Caco-2 (cell line): Measurements from ENCODE around the gene TNNI3K. TPM values are rescaled to one million over a fixed set of nuclear protein-coding genes. Genes with fewer than 3 reads are reported as not detected.

Experiments
- BruUV-seq: library from RNA; stranded (reverse); fragments of 400-500 nt; replicated peaks from 2 replicates; lab custom pipeline; 2021; lab: Mats Ljungman, UMichigan
- CTCF ChIA-PET: fragments of 300-600 bp; sonication (Branson Sonifier 250); formaldehyde crosslinking; loops from one replicate; lab custom pipeline; 2022; ENCODE audit warnings: antibody characterized with exemption; lab: Charles Lee
- POLR2A ChIA-PET: fragments of 300-600 bp; sonication (Branson Sonifier 250); formaldehyde crosslinking; loops from one replicate; lab custom pipeline; 2022; ENCODE audit warnings: antibody characterized with exemption; lab: Charles Lee
- DNase-seq, 2 experiments: peaks; one replicate each; pipeline versions ENCODE4 v3.0.0 to v3.0.0-alpha.2; 2020 to 2022
- H3K27me3 ChIP-seq: replicated peaks from 2 replicates; pipeline ENCODE4 v1.6.0; 2011; ENCODE audit warnings: low read length; ENCODE audit not compliant: control insufficient read depth, insufficient read depth
- H3K36me3 ChIP-seq: 2 replicates; pipeline ENCODE4 v1.5.1; 2011; ENCODE audit warnings: low read length; ENCODE audit not compliant: control insufficient read depth, insufficient read depth
- H3K4me1 ChIP-seq: fragments of 250-450 bp; sonication (Bioruptor Pico); 2 replicates; pipeline ENCODE4 v1.5.1; 2020; ENCODE audit warnings: mild to moderate bottlenecking
- H3K4me3 ChIP-seq: 2 replicates; pipeline ENCODE4 v1.5.1; 2011; ENCODE audit warnings: low read depth, mild to moderate bottlenecking, control low read depth, low read length
- H3K9me3 ChIP-seq: fragments of 250-450 bp; sonication (Bioruptor Pico); 2 replicates; pipeline ENCODE4 v1.5.1; 2020; ENCODE audit warnings: mild to moderate bottlenecking, moderate library complexity
- H3K27ac Mint-ChIP-seq: one replicate; pipeline ENCODE4 v1.8.0; 2022; ENCODE audit warnings: mixed read lengths; ENCODE audit not compliant: unreplicated experiment
- H3K27me3 Mint-ChIP-seq: one replicate; pipeline ENCODE4 v1.8.0; 2022; ENCODE audit warnings: mixed read lengths; ENCODE audit not compliant: insufficient read depth, unreplicated experiment
- H3K36me3 Mint-ChIP-seq: one replicate; pipeline ENCODE4 v1.8.0; 2022; ENCODE audit warnings: mild to moderate bottlenecking, mixed read lengths; ENCODE audit not compliant: insufficient read depth, unreplicated experiment
- H3K4me1 Mint-ChIP-seq: one replicate; pipeline ENCODE4 v1.8.0; 2022; ENCODE audit warnings: low read depth, mixed read lengths; ENCODE audit not compliant: unreplicated experiment
- H3K4me3 Mint-ChIP-seq: one replicate; pipeline ENCODE4 v1.8.0; 2022; ENCODE audit warnings: mild to moderate bottlenecking, moderate library complexity, mixed read lengths; ENCODE audit not compliant: unreplicated experiment
- H3K9me3 Mint-ChIP-seq: one replicate; pipeline ENCODE4 v1.8.0; 2022; ENCODE audit warnings: mixed read lengths; ENCODE audit not compliant: unreplicated experiment
- intact Hi-C: fragments of 100-400 bp; cut with micrococcal nuclease; formaldehyde crosslinking; loops from one replicate; pipeline ENCODE4 v1.10.0; 2022; ENCODE audit not compliant: unreplicated experiment
- total RNA-seq: library from RNA; stranded (reverse); gene quantifications from 2 replicates; pipeline ENCODE4 v1.2.3, GENCODE V29; 2022
- TF ChIP-seq, protein P1 (sequence below), 2 experiments: fragments of 200-600 bp in 1 of 2; IDR thresholded peaks; 1 replicate in 1 of 2; 2 replicates in 1 of 2; pipeline versions ENCODE4 v1.5.1 to v1.8.0; 2011 to 2022; ENCODE audit warnings: antibody characterized with exemption in 1 of 2, control low read depth in 1 of 2, inconsistent platforms in 1 of 2, low read depth in 1 of 2, low read length in 1 of 2, mild to moderate bottlenecking in 1 of 2, moderate library complexity in 1 of 2; ENCODE audit not compliant: insufficient read depth in 1 of 2, severe bottlenecking in 1 of 2, unreplicated experiment in 1 of 2

The TNNI3K gene
- total RNA-seq, 1 experiment from 2014 or later = not detected

- H3K9me3 Mint-ChIP-seq = no peaks in the 10 kb centered on the region
- POLR2A ChIA-PET = no interaction called here
- H3K4me3 Mint-ChIP-seq = no peak overlapping the region
- Histone ChIP-seq H3K9me3 (no peaks in the 10 kb centered on the region), H3K27me3 (no peaks in the 10 kb centered on the region), H3K36me3 (no peaks in the 10 kb centered on the region), H3K4me1 (no peaks in the 10 kb centered on the region), H3K4me3 (no peak overlapping the region)
- BruUV-seq = no TSS peak
- no peaks in the 10 kb centered on the region for H3K4me1 Mint-ChIP-seq
- no peak overlapping the region for H3K27ac Mint-ChIP-seq
- no peak for DNase-seq
- intact Hi-C loops = no loop called here
- peaks cover 7% of the 10 kb centered on the region for H3K27me3 Mint-ChIP-seq
- CTCF ChIA-PET = no interaction called here
- no peaks in the 10 kb centered on the region for H3K36me3 Mint-ChIP-seq
- TF ChIP-seq, protein P1, sequence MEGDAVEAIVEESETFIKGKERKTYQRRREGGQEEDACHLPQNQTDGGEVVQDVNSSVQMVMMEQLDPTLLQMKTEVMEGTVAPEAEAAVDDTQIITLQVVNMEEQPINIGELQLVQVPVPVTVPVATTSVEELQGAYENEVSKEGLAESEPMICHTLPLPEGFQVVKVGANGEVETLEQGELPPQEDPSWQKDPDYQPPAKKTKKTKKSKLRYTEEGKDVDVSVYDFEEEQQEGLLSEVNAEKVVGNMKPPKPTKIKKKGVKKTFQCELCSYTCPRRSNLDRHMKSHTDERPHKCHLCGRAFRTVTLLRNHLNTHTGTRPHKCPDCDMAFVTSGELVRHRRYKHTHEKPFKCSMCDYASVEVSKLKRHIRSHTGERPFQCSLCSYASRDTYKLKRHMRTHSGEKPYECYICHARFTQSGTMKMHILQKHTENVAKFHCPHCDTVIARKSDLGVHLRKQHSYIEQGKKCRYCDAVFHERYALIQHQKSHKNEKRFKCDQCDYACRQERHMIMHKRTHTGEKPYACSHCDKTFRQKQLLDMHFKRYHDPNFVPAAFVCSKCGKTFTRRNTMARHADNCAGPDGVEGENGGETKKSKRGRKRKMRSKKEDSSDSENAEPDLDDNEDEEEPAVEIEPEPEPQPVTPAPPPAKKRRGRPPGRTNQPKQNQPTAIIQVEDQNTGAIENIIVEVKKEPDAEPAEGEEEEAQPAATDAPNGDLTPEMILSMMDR (IDR thresholded peaks at IDR 0.05; ENCODE audit: insufficient read depth in 1 of 2, low read depth in 1 of 2, low read length in 1 of 2, severe bottlenecking in 1 of 2, unreplicated experiment in 1 of 2) = no peak
Measured at GRCh38 chr1:74590288-74590687, 355.1 kb downstream of the TNNI3K start.

DNA sequence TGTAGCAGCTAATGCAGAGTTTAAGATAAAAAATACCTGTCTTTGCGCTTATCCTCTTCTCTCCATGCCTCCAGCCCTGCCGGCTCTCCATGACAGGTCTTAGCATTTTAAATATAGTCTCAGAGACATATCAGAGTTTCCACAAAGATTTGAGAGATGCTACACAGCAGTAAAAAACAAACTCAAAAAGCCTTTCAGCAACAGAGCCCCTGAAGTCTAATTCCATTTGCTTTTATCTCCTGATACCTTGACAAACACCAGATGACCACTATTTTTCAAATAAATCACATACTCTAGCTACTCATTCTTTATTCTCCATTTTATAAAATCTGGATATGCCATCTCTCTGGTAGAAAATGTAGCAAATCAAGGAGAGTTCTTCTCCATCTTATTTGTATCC is 356.8 kb downstream of the TNNI3K start:
- peaks cover 7% of the 10 kb centered on the region for H3K27me3 Mint-ChIP-seq
- H3K9me3 Mint-ChIP-seq = no peaks in the 10 kb centered on the region
- ChIA-PET CTCF (no interaction called here), POLR2A (no interaction called here)
- intact Hi-C loops = no loop called here
- no peak overlapping the region for H3K4me3 Mint-ChIP-seq
- no TSS peak for BruUV-seq
- H3K36me3 ChIP-seq = no peaks in the 10 kb centered on the region
- no peaks in the 10 kb centered on the region for H3K4me1 ChIP-seq
- H3K4me1 Mint-ChIP-seq = no peaks in the 10 kb centered on the region
- no peak overlapping the region for H3K27ac Mint-ChIP-seq
- H3K4me3 ChIP-seq = no peak overlapping the region
- no peaks in the 10 kb centered on the region for H3K9me3 ChIP-seq
- no peaks in the 10 kb centered on the region for H3K27me3 ChIP-seq
- TF ChIP-seq, protein P1 (IDR thresholded peaks at IDR 0.05; ENCODE audit: insufficient read depth in 1 of 2, low read depth in 1 of 2, low read length in 1 of 2, severe bottlenecking in 1 of 2, unreplicated experiment in 1 of 2) = no peak
- no peaks in the 10 kb centered on the region for H3K36me3 Mint-ChIP-seq
- DNase-seq = no peak

- H3K9me3 ChIP-seq = no peaks in the 10 kb centered on the region
- ChIA-PET CTCF (no interaction called here), POLR2A (no interaction called here)
- intact Hi-C loops = no loop called here
- H3K27ac Mint-ChIP-seq = no peak overlapping the region
- H3K27me3 ChIP-seq = no peaks in the 10 kb centered on the region
- no peaks in the 10 kb centered on the region for H3K36me3 Mint-ChIP-seq
- no peak overlapping the region for H3K4me3 Mint-ChIP-seq
- TF ChIP-seq, protein P1 (IDR thresholded peaks at IDR 0.05; ENCODE audit: insufficient read depth in 1 of 2, low read depth in 1 of 2, low read length in 1 of 2, severe bottlenecking in 1 of 2, unreplicated experiment in 1 of 2) = no peak
- H3K4me3 ChIP-seq = no peak overlapping the region
- H3K27me3 Mint-ChIP-seq = peaks cover 7% of the 10 kb centered on the region
- no peak for DNase-seq
- H3K4me1 Mint-ChIP-seq = no peaks in the 10 kb centered on the region
- no peaks in the 10 kb centered on the region for H3K4me1 ChIP-seq
- no peaks in the 10 kb centered on the region for H3K36me3 ChIP-seq
- H3K9me3 Mint-ChIP-seq = no peaks in the 10 kb centered on the region
- BruUV-seq = no TSS peak
Measured at GRCh38 chr1:74592580-74593355, 357.6 kb downstream of the TNNI3K start.

Other genes with a start within 250 kb of the TNNI3K start
- gene LRRIQ3, start 37.2 kb upstream of the TNNI3K start, total RNA-seq = 0.16 and 0.23 TPM in 2 replicates
- 5.7 and 7.3 TPM in 2 replicates for gene FPGT, start 37.1 kb upstream of the TNNI3K start, total RNA-seq